ENCODE measurements around the gene SMPD4.
"Not testable (repeated sequence)": the region's sequence is repeated elsewhere in the genome, so short reads cannot be mapped to it uniquely, and the experiment has no call there.

Gene SMPD4

GRCh38 chr2:130145006-130145414 is 36.4 kb downstream of the SMPD4 start, which contains the start of gene CCDC74B:
TSS of gene CCDC74B (minus strand) at chr2:130145112. CDS start at chr2:130144996, 116 bp downstream.
- TF ChIP-seq POLR2AphosphoS5 (IDR thresholded peaks at IDR 0.05; ENCODE audit: low read depth, low read length); SIN3A (IDR thresholded peaks at IDR 0.05; ENCODE audit: borderline replicate concordance, insufficient read depth, low read length); TAF1 (IDR thresholded peaks at IDR 0.05; ENCODE audit: borderline replicate concordance, insufficient read depth, low read length): not testable (repeated sequence)

- TF ChIP-seq REST (IDR thresholded peaks at IDR 0.05; ENCODE audit: insufficient read depth in 1 of 2, low read depth in 2 of 2, low read length in 2 of 2): no peak
These were observed 45.5 kb downstream of the SMPD4 start for GRCh38 chr2:130135692-130136541.

DNA sequence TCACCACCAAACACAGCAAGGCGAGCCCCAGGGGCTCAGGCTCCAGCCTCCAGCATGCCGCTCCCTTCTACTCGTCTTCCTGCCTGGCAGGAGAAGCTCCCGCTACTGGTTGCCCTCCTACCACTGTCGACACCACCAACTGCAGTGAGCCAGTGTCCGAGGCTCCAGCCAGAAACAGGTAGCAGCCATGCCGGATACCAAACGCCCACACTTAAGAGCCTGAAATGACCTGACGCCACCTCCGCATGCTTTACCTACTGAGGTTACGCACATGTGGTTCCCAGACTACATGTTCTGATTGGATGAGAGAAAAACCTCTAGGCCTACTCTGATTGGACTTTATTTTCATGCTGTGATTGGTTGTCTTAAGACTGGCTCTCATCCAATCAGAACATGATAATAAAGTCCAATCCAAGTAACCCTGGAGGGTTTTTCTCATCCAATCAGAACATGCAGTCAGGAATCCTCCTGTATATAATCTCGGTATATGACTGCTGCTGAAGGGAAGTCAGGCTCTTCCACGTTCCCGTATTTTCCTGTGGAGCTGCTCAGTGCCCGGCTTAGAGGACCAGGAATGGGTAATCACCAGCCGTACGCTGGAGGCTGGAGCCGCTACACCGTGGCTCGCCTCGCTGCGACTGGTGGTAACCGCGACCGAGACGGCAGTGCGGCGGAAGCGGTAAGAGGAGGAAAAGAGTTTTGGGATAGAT is 52.1 kb downstream of the SMPD4 start, which contains the start of gene POTEF:
POTEF (minus strand) TSS at position 103 of the 710 bp plus-strand sequence. CDS start 8,707 bp downstream, outside the sequence.
- TF ChIP-seq SIN3A (IDR thresholded peaks at IDR 0.05; ENCODE audit: borderline replicate concordance, insufficient read depth, low read length); REST (IDR thresholded peaks at IDR 0.05; ENCODE audit: insufficient read depth in 1 of 2, low read depth in 2 of 2, low read length in 2 of 2); FOXP2 (optimal IDR thresholded peaks at IDR 0.05; ENCODE audit: borderline replicate concordance, extremely low read depth, extremely low read length, insufficient read depth): not testable (repeated sequence)
